ENCODE data around the gene MINDY1.

DNA sequence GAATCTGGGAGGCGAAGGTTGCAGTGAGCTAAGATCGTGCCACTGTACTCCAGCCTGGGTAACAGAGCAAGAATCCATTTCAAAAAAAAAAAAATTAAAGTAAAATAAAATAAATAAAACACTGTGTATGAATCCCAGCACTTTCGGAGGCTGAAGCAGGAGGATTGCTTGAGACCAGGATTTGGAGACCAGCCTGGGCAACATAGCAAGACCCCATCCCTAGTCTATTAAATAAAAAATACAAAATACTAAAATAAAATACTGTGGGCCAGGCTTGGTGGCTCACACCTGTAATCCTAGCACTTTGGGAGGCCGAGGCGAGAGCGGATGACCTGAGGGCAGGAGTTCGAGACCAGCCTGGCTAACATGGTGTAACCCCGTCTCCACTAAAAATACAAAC, 25.5 kb upstream of the MINDY1 start:
- TF ChIP-seq BHLHE40 (IDR thresholded peaks at IDR 0.05; ENCODE audit: low read length) (no peak), ZBTB17 (CRISPR knock-in tag; IDR thresholded peaks at IDR 0.05) (no peak)
- TF ChIP-seq, protein P1, sequence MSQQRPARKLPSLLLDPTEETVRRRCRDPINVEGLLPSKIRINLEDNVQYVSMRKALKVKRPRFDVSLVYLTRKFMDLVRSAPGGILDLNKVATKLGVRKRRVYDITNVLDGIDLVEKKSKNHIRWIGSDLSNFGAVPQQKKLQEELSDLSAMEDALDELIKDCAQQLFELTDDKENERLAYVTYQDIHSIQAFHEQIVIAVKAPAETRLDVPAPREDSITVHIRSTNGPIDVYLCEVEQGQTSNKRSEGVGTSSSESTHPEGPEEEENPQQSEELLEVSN (IDR thresholded peaks at IDR 0.05; ENCODE audit: borderline replicate concordance in 1 of 2, extremely low read depth in 1 of 2, insufficient read depth in 1 of 2, insufficient read length in 1 of 2, low read depth in 1 of 2, low read length in 1 of 2, poor library complexity in 1 of 2, severe bottlenecking in 1 of 2): no peak

Data from K562 (cell line).